UCSD-AML1 (cell line): ENCODE results near the gene ZBTB1.

Experiments used
- DNase-seq: peaks from one replicate; lab custom pipeline; 2025; ENCODE audit not compliant: unreplicated experiment; lab: John Stamatoyannopoulos, UW

The ZBTB1 gene

GRCh38 chr14:64504310-64504896 is at the start of gene ZBTB1:
ZBTB1 (plus strand) TSS chr14:64504770; CDS start chr14:64521505, 16,735 bp downstream.
- DNase-seq, result peak; percentile 82

GRCh38 chr14:64459405-64460136 is 45.0 kb upstream of the ZBTB1 start:
- no peak for DNase-seq

GRCh38 chr14:64461221-64461620 is 43.3 kb upstream of the ZBTB1 start:
- no peak for DNase-seq

- DNase-seq, result no peak
Measured at GRCh38 chr14:64463195-64463594, 41.4 kb upstream of the ZBTB1 start.

- no peak for DNase-seq
Measured at GRCh38 chr14:64463873-64464272, 40.7 kb upstream of the ZBTB1 start.

GRCh38 chr14:64464651-64465050 is 39.9 kb upstream of the ZBTB1 start:
- DNase-seq, result no peak

- DNase-seq, result peak; percentile 59
Measured at GRCh38 chr14:64465191-64465822, 39.3 kb upstream of the ZBTB1 start, which contains the start of gene AKAP5. AKAP5 (plus strand) TSS chr14:64465499; CDS start chr14:64468395, 2,896 bp downstream.

- DNase-seq, result no peak
Measured at GRCh38 chr14:64465831-64466554, 38.6 kb upstream of the ZBTB1 start.

GRCh38 chr14:64467101-64467500 is 37.5 kb upstream of the ZBTB1 start:
- no peak for DNase-seq

- DNase-seq, result no peak
Measured at GRCh38 chr14:64467566-64467965, 37.0 kb upstream of the ZBTB1 start.

- DNase-seq, result no peak
Measured at GRCh38 chr14:64468451-64468850, 36.1 kb upstream of the ZBTB1 start.

- no peak for DNase-seq
Measured at GRCh38 chr14:64474041-64474440, 30.5 kb upstream of the ZBTB1 start.

- no peak for DNase-seq
Measured at GRCh38 chr14:64474698-64475097, 29.9 kb upstream of the ZBTB1 start.

- DNase-seq, result no peak
Measured at GRCh38 chr14:64475585-64476273, 28.8 kb upstream of the ZBTB1 start.

- DNase-seq, result no peak
Measured at GRCh38 chr14:64476438-64476837, 28.1 kb upstream of the ZBTB1 start.

GRCh38 chr14:64478634-64479250 is 25.8 kb upstream of the ZBTB1 start:
- DNase-seq, result no peak

GRCh38 chr14:64488590-64489099 is 15.9 kb upstream of the ZBTB1 start:
- no peak for DNase-seq

- no peak for DNase-seq
Measured at GRCh38 chr14:64491637-64492036, 12.9 kb upstream of the ZBTB1 start.

GRCh38 chr14:64493455-64493854 is 11.1 kb upstream of the ZBTB1 start:
- no peak for DNase-seq

- no peak for DNase-seq
Measured at GRCh38 chr14:64495252-64495651, 9.3 kb upstream of the ZBTB1 start.
